ENCODE data around the gene JARID2.

The JARID2 gene

GRCh38 chr6:15356937-15357336, 111.1 kb downstream of the JARID2 start:
- no peak for DNase-seq (ENCODE audit: low read depth)

DNA sequence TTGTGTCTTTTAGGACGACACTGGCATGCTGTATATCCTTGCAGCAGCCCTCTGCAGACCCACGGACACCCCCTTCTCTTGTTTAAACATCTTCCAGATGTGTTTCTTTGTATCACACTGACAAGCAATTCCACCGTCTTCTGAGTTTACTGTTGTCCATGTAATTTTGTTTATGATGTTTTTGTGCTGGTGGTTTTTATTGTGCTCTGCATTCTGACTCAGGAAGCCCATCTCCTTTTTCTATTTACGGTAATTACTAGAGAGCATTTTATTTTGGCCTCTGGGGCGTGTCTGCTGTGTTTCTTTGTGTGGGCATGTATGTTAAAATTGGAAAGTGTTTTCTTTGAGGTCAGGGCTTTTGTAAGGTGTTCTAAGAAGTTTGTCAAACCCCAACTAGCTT, 111.9 kb downstream of the JARID2 start:
- DNase-seq (ENCODE audit: low read depth) = no peak

- peak; percentile 30 for DNase-seq (ENCODE audit: low read depth)
These were observed 112.9 kb downstream of the JARID2 start for GRCh38 chr6:15358579-15359327.

DNA sequence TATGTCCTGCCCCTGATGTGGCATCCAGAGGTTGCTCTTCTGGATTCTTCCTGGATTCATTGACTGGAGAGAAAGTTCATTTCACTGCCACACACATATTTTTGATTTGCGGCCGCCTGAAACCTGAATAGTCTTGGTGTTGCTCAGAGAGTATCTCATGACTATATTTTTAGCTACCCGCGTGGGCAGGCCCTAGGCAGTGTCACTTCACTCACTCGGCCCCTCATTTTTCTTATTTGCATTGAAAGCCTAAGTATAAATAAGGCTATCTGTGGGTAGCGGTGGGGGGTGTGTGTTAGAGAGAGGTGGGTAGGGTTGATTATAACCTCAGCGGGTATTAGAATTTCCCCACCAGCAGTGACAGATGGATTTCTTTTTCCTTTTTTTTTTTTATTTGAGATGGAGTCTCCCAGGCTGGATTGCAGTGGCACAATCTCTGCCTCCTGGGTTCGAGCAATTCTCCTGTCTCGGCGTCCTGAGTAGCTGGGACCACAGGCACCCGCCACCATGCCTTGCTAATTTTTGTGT, 113.5 kb downstream of the JARID2 start:
- peak; percentile 36 for DNase-seq (ENCODE audit: low read depth)

GRCh38 chr6:15360300-15360699, 114.4 kb downstream of the JARID2 start:
- DNase-seq (ENCODE audit: low read depth) = no peak

DNA sequence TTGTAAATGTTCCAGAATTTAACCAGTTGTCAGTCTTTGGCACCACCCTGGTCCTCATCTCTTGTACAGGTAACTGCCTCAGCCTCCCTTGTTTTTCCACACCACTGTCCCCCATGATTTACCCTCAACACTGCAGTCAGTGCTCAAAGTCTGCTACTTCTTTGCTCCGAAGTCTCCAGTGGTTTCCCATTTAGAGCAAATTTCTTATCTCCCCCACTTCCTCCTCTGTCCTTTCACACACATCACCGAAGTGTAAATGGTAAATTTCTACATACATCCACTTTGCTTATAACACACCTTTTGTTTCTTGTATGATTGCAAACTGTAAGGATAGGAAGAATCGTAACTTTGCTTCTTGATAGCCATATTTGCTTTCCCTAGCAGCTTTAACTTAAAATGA, 115.3 kb downstream of the JARID2 start:
- no peak for DNase-seq (ENCODE audit: low read depth)

DNA sequence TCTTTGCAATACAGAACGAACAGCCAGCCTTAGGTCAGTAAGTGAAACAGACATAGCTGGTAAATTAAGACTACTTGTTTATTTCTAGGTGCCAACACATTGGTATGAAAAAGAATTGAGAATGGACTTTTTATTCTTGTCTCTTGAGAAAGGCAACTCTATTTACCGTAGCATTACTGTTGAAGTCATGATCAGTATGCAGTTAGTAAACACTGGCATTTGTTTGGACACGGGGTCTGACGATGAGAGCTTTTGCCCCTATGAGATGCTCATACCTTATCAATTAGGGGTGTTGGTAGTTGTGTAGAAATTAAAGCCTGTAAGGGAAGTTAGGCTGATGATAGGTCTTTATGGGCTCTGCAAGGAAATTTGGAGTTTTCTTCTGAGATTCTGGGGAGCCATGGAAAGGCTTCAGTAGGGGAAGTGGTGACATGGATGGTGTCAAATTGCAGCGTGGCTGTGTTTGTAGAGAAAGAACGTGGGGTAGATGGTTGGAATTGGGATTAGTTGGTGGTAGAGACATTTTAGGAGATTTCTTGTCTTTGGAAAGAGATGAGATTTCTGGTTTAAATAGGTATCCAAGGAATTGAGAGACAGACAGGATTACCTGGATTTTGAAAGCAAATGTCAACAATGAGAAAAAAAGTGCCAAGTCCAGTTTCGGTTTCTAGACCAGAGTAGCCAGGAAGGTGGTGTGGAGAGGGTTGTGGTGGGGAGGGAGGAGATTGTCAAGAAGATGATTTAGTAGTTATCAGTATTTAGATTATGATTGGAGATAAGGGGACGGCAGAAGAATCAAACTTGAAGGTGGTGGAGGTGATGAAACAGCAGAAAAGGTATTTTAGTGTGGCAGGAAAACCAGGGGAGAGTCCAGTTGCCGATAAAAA, 116.6 kb downstream of the JARID2 start:
- DNase-seq (ENCODE audit: low read depth) = no peak

DNA sequence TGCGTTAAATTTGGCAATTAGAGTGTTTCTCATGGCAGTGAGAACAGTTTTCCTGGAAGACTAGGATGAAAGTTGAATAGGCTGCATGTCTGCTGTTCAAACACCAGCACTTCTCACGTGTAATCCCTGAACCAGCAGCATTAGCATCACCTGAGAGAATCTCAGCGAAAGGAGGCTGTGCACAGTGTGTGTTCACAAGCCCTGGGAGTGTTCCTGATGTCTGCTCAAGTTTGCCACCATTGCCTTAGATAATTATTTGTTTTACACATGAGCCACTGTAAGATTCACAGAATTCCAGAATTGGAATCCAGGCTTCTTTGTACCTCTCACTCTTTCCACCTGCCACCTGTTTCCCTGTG, 117.3 kb downstream of the JARID2 start:
- DNase-seq (ENCODE audit: low read depth) = no peak

GRCh38 chr6:15363523-15364400, 117.9 kb downstream of the JARID2 start:
- no peak for DNase-seq (ENCODE audit: low read depth)

DNA sequence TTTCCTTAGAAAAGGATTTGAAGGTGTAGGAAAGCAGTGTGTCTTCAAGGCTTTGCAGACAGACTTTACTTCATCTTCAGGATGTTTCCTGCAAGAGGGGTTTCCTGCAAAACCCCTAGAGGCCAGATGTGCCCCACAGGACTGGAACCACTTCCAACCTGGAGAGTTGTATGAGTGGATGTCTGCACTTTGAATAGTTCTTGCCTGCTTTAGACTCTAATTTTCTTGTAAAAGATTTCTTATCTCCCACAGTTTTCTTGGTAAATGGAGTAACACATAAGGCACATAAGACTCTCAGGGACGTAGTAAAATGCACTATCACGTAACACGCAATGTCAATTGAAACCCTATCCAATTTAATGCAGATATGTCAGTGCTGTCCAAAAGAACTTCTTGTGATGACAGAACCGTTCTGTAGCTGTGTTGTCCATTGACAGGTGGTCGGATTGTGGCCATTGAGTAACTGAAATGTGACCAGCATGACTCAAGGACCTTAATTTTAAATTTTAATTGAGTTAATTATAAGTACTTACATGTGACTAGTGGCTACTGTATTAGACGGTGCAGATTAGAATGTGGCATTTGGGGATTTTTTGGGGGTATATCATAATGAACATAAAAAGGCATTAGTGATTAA, 118.7 kb downstream of the JARID2 start:
- DNase-seq (ENCODE audit: low read depth) = no peak

DNA sequence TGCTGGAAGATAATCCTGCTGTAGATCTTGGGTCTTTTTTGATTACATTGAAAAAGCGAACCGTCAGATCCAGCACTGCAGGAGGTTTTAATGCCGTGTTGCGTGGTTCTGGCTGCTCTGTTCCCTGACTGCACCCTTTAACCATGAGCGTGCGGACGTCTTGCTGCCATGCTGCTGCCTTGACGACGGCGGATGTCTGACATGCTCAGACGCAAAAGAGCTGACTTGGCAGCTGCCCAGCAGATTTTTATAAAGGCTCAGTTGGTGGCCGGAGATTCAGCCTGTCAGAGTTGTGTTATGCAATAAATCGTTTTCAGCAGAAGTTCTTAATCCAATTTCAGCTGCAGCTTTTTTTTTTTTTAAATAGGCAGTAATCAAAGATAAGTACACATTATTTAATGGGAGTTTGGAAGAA, 119.4 kb downstream of the JARID2 start:
- peak; percentile 93 for DNase-seq (ENCODE audit: low read depth)

- no peak for DNase-seq (ENCODE audit: low read depth)
These were observed 120.2 kb downstream of the JARID2 start for GRCh38 chr6:15366003-15366535.

- DNase-seq (ENCODE audit: low read depth) = no peak
These were observed 121.0 kb downstream of the JARID2 start for GRCh38 chr6:15366879-15367278.

DNA sequence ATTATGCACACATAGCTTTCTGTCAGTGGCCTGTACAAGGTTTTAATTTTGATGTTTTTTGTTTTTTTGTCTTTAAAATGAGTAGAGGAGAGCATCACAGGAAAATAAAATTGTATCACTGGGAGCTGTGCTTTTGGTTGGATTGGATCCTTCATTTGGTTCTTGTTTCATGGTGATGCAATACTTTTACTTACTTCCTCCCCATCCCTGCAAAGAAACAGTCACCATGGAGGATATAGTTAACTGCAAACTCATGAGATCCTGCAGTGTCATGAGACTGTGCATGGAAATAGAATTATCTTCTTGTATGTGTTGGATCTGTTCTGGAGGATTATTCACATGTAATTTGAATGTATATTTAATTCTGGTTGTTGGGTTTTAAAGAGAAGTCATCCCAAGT, 122.3 kb downstream of the JARID2 start:
- peak; percentile 10 for DNase-seq (ENCODE audit: low read depth)

DNA sequence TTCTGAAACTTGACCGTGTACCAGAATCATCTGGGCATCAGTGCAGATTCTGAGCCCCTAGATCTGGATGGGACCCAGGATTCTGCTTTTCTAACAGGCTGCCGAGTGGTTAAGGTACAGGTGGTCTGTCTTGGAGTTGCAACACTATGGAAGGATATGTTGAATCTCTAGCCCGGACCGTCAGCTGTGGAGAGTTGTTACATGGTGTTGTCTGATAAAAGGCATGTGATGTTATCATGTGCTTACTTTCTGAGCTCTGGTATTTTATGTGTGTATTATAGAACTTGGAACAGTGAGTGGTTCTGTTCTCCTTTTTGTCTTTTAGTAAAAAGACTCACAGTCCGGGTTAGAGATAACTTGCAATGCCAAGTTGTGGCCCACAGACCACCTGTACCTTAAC, 123.0 kb downstream of the JARID2 start:
- no peak for DNase-seq (ENCODE audit: low read depth)

- peak; percentile 19 for DNase-seq (ENCODE audit: low read depth)
These were observed 124.0 kb downstream of the JARID2 start for GRCh38 chr6:15369838-15370237.

DNA sequence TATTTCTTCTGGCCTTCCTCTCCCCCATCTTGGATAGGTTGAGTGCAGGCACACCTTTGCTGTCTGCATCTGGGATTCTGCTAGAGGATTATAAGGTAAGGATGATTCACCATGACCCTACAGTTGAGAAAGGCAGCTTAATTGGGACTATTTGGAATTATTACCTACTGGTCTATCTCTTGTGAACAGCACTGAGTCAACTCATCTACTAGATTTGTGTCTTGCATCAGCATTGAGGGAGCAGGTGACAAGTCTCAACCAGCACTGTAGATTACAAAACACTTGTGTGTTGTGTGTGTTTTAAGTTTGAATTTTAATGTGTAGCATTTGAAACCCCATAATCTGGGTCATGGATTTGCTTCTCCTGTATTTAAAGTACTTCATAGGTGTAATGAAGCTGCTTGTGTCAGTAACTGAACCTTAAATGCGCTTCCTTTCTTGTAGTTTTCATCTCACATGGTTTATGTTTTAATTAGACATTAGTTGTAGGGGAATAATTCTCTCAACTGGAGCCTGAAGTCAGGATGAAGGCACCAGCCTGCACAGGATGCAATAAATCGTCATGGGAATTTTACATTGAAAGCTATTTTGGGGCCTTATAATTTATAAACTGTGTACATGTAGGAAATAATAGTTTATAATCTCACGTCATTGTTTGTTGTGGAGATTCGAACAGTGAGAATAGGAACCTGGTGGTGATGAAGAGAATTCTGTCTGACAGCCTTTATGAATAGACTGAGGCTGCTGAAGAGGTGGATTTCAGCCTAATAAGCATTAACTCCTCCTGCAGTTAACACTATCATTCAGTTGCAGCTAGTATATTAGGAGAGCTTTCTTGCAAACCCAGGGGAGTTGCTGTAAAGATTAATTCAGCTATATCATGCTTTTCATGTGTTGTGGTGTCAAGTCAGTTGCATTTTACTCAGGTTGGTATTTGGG, 125.1 kb downstream of the JARID2 start:
- DNase-seq (ENCODE audit: low read depth) = no peak

DNA sequence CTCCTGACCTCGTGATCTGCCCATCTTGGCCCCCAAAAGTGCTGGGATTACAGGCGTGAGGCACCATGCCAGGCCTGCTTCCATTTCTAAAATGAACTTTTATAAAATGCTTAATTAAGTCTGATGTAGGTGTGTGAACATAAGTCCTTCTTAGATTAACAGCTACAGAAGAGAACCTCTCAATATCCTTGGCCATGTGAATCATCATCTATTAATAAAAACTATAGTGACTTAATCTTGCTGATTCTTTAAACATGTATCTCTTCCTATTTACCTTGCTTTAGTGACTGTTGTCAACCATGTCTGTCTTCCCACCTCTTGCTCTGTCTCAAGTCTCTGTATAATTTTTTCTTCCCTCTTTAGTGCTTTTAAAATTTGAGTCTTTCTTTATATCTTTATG, 127.1 kb downstream of the JARID2 start:
- no peak for DNase-seq (ENCODE audit: low read depth)

GRCh38 chr6:15374119-15374518, 128.2 kb downstream of the JARID2 start:
- DNase-seq (ENCODE audit: low read depth) = no peak

GRCh38 chr6:15375018-15375417, 129.1 kb downstream of the JARID2 start:
- DNase-seq (ENCODE audit: low read depth) = no peak
